HCEC 1CT (cell line): ENCODE results near the gene DYSF.
A peak's percentile ranks its signal among the peaks of the same experiment; 100 is the strongest.

Experiments
- DNase-seq: peaks from one replicate; pipeline ENCODE4 v3.0.0-alpha.2; 2017

Gene DYSF

DNA sequence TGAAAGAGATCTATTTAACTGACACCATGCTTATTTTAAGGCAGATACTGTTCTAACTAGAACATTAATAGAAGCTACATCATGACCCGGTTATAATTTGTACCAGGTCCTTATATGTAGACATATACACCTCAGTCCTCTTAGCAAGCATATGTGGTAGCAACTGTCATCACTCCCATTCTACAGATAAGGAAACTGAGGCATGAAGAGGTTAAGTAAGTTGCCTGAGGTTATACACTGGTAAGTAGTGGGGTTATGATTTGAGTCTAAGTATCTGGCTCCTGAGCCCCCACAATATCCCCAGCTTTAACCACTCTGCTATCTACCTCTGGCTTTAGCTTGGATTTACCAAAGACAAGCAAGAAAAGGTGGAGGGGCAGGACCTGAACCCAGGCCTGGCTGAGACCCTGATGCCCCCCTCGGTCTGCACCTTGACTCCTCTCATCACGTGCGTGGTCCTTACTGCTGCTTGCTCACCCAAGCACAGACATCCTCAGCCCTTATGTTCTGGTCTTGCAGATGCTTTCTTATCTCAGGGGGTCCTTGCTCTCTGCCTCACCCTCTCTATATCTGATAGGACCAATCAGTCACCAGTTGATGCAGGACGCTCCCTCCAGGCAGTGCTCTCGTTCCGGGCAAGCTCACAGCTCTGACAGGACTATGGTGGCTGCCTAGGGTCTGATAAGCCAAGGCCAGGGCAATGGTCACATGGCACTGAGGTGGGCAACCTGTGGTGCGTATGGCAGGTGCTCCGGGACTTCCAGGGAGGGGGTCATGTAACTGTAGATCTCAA lies 4.0 kb downstream of the DYSF start:
- DNase-seq = no peak

DNA sequence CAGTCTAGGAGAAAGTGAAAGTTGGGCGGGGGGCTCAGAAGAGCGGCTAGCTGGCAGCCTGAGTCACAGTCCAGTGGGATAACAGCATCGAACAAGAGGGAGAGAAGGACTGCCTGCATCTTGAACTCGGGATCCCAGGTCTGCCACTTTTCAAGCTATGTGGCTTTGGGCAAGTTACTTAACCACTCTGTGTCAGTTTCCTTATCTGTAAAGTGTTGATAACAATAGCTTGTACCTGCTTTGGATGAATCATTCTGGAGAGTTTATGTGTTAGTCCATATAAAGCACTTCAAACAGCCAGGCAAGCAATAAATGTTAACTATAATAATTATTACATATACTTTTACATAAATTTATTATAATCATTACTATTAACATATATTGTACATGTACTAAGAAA lies 4.6 kb downstream of the DYSF start:
- DNase-seq = no peak

DNA sequence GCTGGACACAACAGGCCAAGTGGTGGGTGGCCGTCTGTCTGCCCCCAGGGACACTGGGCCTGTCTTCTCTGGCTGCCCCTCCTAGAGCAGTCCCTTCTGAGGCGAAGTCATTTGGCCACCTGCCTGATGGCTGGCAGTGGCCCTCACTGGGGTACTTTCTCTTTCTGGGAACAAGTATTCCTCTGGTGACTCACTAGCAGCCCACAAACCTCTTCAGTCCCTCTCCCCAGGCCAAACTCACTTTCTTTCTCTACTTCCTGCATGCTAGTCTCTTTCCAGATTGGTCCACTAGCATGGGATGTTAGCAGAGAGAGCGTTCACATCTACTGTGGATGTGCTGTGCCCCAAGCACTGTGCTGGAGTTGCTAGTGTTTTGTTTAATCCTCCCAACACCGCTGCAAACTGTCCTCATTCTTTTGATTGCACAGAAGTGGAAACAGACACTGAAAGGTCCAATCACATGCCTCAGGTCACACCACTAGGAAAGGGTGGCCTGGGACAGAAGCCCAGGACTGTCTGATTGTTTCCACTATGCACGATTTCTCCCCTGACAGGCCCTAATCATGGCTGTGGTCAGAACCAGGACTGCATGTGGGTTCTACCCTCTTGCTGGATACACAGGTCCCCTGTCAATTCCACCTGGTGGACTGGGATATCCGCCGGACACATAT lies 5.2 kb downstream of the DYSF start:
- no peak for DNase-seq

DNA sequence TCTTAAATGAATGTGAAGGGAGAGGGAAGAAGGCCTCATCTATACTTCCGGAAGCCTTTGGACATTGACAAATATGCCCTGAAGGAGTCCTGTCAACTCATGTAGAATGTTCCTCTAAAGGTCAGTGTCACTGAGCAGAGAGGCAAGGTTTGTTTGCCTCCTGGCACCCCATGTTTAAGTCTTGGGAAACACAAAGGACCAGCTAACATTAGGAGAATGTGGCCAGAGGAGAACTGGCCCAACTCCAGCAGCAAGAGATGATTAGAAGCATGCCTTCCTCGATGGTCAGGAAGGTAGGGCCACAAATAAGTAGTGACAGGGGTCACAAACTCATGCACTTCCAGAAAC lies 5.7 kb downstream of the DYSF start:
- no peak for DNase-seq

DNA sequence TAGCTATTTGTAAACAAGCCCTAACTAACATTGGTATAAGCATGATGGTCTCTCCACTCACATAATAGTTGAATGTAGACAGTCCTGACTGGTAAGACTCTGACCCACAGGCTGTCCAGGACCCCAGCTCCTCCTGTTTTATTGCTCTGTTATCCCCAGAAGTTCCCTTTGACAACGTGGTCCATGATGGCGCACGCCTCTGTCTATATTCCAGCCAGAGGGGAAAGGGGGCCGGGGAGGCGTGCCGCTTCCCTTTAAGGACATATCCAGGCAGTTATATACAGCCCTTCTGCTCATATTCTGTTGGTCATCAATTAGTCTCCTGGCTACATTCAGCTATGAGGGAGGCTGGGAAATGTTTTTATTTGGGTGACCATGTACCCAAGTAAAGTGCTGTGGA lies 6.7 kb downstream of the DYSF start:
- DNase-seq = no peak

DNA sequence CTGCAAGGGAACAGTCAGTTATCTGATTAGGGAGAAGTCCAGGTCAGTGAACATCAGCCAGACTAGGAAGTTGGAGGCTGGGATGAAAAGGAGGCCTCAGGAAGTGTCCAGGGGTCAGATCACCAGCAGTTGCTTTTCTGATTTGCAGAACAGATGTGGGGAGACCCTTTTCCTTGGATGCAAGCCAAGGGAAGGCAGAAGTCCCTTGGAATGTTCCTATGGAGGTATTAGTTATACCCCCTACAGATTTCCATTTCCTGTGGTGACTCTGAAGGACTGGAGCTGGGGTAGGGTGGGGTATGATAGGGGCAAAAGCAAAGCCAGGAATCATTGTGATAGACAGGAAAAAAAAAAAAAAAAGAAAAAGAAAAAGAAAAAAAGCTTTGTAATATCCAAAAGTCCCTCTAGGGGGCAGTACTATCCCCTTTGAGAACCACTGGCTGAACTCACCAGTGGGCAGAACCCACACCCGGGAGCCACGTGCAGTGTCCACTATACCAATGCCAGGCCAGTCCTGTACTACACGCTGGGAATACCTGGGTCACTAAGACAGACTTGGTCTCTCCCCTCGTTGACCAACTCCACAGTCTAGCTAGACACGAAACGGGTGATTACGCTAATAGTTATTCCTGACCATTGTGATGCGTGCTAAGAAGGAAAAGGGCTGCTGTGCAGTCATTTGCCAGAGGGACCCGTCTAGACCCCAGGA lies 7.4 kb downstream of the DYSF start:
- peak; percentile 34 for DNase-seq

DNA sequence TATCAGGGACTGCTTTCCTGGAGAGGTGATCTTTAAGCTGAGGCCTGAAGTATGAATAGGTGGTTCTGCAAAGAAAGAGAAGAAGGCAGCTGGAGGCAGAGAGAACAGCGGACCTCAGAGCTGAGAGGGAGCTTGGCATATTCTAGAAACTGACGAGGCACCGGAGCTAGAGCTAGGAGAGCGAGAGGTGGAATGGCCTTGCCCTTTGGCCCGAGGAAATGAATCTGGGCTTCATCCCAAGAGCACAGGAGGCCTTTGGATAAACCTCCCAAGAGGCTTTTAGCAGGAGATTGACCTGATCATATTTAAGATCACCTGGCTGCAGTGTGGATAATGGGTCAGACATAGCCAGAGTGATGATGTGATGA lies 7.9 kb downstream of the DYSF start:
- DNase-seq = no peak

DNA sequence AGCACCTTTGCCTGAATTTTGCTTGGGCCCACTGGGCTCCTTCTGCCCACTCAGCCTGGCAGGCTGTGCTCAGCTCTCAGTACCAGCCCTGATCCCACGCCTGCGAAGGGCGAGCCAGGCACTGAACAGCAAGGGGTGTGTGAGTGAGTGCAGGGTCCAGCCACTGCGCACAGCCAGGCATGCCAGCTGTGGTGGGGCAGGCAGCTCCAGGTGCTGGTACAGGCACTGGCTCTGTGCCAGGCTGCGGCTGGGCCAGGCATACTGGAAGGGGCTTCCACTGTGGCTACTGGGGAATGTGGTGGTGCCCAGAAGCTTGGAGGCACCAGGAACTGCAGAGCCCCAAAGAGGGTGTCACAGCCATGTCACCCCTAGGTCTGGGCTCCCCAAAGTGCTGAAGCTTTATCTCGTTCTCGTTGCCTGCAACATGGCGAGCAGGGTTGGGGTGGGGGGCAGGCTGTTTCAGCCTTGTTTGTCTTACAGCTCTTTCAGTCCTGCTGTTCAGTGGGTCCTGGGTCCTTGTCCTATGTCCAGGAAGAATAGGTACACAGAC lies 8.8 kb downstream of the DYSF start:
- no peak for DNase-seq

DNA sequence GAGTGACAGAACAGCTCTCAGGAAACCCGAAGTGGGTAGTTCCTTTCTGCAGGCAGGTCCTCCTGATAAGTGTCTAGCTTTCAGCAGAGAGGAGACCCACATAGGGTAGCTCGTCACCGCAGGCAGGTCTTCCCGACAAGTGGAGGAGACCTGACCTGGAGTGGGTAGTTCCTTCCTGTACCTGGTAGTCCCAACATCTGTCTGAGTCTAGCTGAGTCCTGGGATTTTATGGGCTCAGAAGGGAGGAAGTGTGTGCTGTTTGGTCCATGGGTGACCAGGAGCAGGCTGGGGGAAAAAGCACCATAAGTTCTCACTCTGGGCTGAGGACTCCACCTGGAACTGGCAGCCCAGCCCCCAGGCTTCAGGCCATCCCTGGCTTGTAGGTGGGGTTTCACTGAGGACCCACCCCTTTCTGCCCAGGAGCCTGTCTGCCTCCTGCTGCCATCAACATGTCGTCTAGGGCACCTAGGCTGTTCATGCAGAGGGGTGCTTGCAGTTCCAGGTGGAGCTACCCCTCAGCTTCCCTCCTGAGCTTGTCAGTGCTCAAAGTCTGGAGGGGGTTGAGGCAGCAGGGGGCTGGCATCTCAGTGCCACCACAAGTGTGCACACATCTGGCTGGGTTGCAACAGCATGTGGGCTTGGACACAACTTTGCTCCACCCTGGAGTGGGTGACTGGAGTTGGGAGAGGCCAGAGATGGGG lies 9.4 kb downstream of the DYSF start:
- no peak for DNase-seq

DNA sequence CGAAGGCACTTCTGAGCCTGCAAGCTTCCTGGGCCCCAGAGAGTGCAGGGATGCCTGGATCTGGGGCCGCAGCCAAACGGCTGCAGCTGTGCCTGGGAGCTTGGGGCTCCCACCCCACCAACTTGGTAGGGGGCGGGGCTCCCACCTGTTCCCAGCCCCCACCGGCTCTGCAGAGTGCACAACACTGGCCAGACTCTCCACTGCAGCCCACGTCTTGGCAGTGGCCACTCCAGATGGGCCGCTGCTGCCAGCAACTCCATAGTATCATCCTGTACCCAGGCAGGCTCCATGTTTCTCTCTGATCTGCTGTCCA lies 9.9 kb downstream of the DYSF start:
- DNase-seq = no peak

DNA sequence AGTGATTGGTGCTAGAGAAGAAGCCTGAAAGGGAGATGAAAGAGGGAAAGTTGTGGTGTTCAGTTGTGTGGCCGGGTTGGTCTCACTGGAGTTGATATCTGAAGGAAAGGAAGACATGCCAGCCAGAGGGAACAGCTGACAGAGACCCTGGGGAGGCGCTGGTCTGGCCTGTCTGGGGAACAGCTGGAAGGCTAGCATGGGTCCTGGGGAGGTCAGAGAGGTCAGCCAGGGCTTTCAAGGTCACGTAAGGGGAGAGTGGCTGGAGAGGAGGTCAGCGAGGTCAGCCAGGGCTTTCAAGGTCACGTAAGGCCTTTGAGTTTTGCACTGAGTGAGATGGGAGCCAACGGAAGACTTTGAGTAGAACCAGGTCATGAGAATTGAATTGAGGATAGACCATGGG lies 11.0 kb downstream of the DYSF start:
- DNase-seq = no peak

DNA sequence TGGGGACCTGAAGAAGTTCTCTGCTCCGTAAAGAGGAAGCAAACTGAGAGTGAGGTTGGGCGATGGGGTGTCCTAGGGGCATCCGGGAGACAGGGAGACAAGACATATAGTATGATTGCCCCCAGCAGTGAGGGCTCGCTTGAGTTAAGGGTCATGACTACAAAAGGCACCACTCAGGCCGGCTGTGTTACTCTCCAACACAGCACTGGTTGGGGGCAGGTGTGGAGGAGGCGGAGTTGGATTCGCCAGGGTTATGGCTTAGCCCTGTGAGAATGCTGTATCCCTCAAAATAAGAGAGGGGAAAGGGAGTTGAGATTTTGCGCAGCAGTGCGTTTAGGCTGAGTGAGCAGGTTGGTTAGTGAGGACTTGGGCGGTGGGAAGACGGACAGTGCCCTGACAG lies 12.0 kb downstream of the DYSF start:
- no peak for DNase-seq

DNA sequence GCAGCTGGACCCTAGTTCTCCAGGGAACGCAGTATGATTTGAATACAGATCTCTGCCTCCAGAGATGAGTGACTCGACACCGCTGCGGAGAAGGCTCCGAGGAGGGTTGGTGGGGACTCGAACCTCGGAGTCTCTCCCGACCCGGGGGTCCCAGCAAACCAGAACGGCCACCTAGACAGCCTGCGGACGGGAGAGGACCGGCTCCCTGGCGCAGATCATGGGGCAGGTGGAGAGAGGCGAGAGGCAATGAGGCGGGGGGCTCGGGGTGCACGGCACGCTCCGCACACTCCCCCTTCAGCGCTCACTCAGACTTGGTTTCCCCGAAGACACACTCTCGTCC lies 12.6 kb downstream of the DYSF start:
- no peak for DNase-seq

DNA sequence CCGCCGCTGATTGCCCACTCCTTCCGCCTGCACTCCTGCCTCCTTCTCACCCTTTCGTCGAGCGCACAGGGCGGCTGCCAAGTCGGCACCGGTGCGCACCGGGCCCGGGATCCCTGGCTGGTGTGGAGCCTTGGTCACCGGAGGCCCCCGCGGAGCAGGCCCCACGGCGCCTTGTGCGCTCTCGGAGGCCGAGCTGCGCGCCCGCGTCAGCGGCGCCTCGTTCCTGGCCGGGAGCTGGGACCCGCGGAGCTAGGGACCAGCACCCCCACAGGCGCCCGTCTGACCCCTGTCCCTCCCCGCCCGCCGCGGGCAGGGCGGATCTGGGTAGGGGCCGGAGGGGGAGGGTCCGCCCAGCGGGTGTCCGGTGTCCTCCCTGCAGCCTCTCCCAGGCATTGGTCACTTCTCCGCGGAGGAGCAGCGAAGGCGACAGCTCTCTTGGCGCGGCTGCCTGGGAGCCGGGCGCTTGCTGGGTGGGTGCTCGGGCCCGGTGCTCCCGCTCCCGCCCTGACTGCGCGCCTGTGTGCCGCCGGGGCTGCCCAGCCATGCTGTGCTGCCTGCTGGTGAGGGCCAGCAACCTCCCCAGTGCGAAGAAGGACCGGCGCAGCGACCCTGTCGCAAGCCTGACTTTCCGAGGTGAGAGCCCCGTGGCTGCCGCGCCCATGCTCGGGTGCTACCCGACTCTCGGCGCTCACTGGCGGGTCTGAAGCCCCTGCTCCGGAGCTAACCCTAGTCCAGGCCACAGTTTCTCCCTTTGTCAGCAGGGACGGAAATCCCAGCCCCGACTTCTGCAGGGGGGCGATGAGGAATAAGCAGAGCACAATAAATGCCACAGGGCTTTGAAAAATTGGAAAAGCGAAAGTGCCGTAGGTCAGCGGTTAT lies 13.2 kb downstream of the DYSF start:
- DNase-seq = no peak

DNA sequence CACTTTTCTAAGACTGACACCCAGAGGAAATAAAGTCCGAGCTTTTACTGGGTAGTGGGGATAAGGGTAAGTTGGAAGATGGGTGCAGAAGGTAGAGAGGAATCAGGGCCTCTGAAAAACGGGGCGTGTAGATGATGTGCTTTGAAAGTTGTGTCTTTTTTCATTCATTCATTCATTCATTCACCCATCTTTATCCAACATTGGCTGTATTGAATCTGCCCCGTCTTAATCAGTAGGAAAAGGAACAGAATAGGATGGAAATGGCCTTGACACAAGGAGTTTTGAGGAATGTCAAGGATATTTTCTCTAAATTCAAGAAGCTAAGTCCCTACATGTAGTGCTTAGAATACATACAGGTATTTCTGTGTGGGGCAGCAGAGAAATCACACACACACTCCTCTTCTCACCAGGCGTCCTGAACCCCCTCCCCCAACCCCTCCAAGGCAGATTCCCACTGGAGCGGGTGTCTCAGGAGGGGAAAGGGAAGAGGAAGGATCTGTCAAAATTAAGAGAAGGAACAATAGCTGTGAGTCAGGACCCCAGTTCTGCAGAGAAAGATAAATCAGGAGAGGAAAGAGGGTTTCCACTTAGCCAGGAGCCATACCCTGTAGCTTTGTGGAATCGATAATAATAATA lies 13.9 kb downstream of the DYSF start:
- no peak for DNase-seq

DNA sequence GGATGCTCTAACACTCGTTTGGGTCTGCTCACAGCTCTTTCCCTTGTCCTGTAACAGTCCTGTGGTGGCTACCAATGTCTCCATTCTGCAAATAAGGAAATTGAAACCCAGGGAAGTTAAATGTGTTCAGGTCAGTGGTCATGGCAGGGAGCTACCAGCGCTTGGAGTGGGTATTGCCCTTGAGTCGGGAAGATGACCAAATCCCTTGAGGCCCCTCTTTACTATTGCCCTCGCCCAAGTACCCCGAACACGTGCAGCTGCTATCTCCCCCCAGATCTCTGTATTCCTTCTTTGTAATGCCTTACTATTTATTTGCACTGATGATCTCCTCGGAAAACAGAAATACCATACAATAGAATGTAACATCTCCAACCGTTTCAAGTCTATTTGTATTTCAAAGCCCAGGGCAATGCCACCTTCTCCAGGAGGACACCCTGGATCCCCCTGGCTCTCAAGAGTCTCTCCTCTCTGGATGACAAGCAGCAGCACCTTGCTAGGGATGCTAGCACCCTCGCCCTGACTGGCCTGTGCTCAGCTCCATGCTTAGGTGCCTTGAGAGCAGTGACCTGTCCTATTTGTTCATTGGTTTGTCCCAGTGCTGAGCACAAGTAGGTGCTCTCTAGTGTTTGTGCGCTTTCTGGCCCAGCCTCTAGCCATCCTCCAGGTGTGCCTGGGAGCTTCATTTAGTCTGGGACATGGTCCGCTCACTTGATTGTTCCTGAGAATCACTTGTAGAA lies 15.1 kb downstream of the DYSF start:
- no peak for DNase-seq

DNA sequence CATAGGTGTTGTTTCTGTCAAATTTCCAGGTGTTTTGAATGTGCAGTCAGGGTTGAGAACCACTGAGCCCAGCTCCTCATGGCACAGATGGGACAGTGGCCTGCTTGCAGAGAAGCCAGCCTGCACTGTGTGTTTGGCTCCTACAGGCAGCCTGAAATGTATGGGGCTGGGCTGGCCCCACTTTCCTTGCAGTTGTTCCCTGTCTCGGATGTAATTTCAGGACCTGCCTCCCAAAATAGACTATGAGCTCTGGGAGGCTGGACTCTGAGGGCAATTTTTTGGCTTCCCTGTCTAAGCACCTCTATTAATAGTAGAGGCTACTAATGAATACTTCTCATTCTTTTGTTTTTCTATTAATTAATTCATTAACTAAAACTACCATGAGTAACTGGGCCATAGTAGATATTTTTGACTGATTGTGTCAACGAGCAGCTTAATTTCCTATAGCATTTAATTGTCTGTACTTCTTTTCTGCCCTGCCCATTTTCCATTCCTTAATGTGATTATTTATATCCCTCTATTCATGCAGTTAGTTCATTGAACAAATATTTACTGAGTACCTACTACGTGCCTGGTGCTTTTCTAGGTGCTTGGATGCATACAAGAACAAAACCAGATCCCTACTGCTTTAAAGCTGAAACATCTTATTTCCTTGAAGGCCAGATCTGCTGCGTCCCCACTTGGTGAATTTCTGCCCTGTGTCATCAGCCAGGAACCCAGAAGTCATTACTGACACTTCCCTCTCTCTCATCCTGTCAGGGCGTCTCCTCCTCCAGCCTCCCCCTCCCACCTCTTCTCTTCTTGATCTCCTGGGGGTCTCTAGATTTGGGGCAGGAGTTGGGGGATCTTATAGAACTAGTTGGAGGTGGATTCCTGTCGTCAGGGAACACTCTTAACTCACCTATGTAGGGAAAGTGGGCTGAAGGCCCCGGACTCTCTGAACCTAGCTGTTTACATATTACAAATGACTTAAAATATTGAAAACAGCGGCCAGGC lies 16.3 kb downstream of the DYSF start:
- DNase-seq = no peak

DNA sequence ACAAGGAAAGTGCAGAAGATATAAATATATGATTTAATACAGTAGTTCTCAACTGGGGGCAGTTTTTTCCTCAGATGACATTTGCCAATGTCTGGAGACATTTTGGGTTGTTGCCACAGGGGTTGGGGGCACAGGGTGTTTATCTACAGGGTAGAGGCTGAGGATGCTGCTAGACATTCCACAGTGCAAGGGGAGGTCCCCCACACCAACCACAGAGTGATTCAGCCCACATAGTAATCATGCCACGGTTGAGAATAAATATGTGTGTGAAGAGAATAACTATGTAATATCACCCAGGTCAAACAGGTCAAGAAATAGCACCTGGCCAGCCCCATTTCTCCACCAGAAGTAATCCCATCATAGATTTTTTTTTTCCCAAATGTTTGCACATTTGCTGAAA lies 17.9 kb downstream of the DYSF start:
- peak; percentile 66 for DNase-seq

DNA sequence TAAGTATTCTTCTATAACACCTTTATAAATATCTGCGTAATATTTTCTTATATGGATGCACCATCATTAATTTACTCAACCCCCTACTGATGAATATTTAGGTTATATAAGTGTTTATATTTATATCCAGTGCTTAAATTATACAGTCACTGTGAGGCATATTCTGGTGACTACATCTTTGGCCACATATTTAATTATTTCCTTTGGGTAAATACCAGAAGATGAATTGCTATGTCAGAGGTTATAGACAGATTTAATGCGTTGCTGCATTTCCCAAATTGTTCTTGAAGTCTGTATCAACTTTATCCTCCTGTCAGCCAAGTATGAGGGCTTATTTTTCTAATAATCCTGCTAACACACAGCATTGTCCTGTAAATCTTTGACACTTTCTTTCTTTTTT lies 18.7 kb downstream of the DYSF start:
- no peak for DNase-seq
